Ishikawa (cell line): ENCODE data around the gene AFAP1L1.

Source experiments
- CEBPB ChIP-seq: IDR thresholded peaks from 2 replicates; pipeline ENCODE4 v1.6.1; 2012
- CREB1 ChIP-seq: IDR thresholded peaks from 2 replicates; pipeline ENCODE4 v1.6.1; 2012; ENCODE audit warnings: low read depth
- EGR1 ChIP-seq: IDR thresholded peaks from 2 replicates; pipeline ENCODE4 v1.6.1; 2012
- EP300 ChIP-seq: IDR thresholded peaks from 2 replicates; pipeline ENCODE4 v1.6.1; 2012; ENCODE audit warnings: borderline replicate concordance
- MAX ChIP-seq: IDR thresholded peaks from 2 replicates; pipeline ENCODE4 v1.6.1; 2012
- NFIC ChIP-seq: IDR thresholded peaks from 2 replicates; pipeline ENCODE4 v1.6.1; 2012
- RAD21 ChIP-seq: IDR thresholded peaks from 2 replicates; pipeline ENCODE4 v1.6.1; 2012; ENCODE audit warnings: low read depth
- TAF1 ChIP-seq: IDR thresholded peaks from 2 replicates; pipeline ENCODE4 v1.6.1; 2012; ENCODE audit warnings: low read depth, mild to moderate bottlenecking
- TEAD4 ChIP-seq: IDR thresholded peaks from 2 replicates; pipeline ENCODE4 v1.6.1; 2012
- TF ChIP-seq, protein P1 (sequence below): IDR thresholded peaks from 2 replicates; pipeline ENCODE4 v1.6.1; 2012; ENCODE audit warnings: low read depth, mild to moderate bottlenecking

- TF ChIP-seq TAF1 = no peak
- TF ChIP-seq RAD21 = no peak
- no peak for TF ChIP-seq TEAD4
- TF ChIP-seq, protein P1, sequence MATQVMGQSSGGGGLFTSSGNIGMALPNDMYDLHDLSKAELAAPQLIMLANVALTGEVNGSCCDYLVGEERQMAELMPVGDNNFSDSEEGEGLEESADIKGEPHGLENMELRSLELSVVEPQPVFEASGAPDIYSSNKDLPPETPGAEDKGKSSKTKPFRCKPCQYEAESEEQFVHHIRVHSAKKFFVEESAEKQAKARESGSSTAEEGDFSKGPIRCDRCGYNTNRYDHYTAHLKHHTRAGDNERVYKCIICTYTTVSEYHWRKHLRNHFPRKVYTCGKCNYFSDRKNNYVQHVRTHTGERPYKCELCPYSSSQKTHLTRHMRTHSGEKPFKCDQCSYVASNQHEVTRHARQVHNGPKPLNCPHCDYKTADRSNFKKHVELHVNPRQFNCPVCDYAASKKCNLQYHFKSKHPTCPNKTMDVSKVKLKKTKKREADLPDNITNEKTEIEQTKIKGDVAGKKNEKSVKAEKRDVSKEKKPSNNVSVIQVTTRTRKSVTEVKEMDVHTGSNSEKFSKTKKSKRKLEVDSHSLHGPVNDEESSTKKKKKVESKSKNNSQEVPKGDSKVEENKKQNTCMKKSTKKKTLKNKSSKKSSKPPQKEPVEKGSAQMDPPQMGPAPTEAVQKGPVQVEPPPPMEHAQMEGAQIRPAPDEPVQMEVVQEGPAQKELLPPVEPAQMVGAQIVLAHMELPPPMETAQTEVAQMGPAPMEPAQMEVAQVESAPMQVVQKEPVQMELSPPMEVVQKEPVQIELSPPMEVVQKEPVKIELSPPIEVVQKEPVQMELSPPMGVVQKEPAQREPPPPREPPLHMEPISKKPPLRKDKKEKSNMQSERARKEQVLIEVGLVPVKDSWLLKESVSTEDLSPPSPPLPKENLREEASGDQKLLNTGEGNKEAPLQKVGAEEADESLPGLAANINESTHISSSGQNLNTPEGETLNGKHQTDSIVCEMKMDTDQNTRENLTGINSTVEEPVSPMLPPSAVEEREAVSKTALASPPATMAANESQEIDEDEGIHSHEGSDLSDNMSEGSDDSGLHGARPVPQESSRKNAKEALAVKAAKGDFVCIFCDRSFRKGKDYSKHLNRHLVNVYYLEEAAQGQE = no peak
- TF ChIP-seq EGR1 = no peak
- TF ChIP-seq CREB1 = no peak
- no peak for TF ChIP-seq NFIC
- TF ChIP-seq MAX = no peak
- no peak for TF ChIP-seq EP300
- no peak for TF ChIP-seq CEBPB
Observed at GRCh38 chr5:149349382-149349781, 77.7 kb downstream of the AFAP1L1 start.
